GM18868 (cell line): Measurements from ENCODE around the gene ADGRD2.
A peak's percentile ranks its signal among the peaks of the same experiment; 100 is the strongest.

ENCODE experiments used
- ATAC-seq: cut with Tn5 transposase; IDR thresholded peaks from one replicate; pipeline ENCODE4 v1.9.1; 2021; ENCODE audit warnings: mild to moderate bottlenecking, moderate library complexity; ENCODE audit not compliant: unreplicated experiment

The ADGRD2 gene

GRCh38 chr9:124477648-124478285, 27.5 kb downstream of the ADGRD2 start:
- ATAC-seq: no peak

- no peak for ATAC-seq
Observed at GRCh38 chr9:124478354-124478753, 28.1 kb downstream of the ADGRD2 start.

- no peak for ATAC-seq
Observed at GRCh38 chr9:124479371-124479770, 29.1 kb downstream of the ADGRD2 start.

GRCh38 chr9:124479947-124480620, 29.8 kb downstream of the ADGRD2 start:
- ATAC-seq: no peak

GRCh38 chr9:124480621-124480981, 30.4 kb downstream of the ADGRD2 start:
- ATAC-seq: peak; percentile 53

- ATAC-seq: no peak
Observed at GRCh38 chr9:124481115-124481514, 30.9 kb downstream of the ADGRD2 start.

GRCh38 chr9:124482431-124483031, 32.3 kb downstream of the ADGRD2 start:
- no peak for ATAC-seq

GRCh38 chr9:124483481-124483880, 33.2 kb downstream of the ADGRD2 start:
- ATAC-seq: no peak

GRCh38 chr9:124485201-124485600, 35.0 kb downstream of the ADGRD2 start:
- no peak for ATAC-seq

- ATAC-seq: no peak
Observed at GRCh38 chr9:124485936-124486335, 35.7 kb downstream of the ADGRD2 start.

- no peak for ATAC-seq
Observed at GRCh38 chr9:124486778-124487259, 36.6 kb downstream of the ADGRD2 start.

- no peak for ATAC-seq
Observed at GRCh38 chr9:124487260-124488182, 37.3 kb downstream of the ADGRD2 start.

- no peak for ATAC-seq
Observed at GRCh38 chr9:124488641-124489210, 38.5 kb downstream of the ADGRD2 start.

- no peak for ATAC-seq
Observed at GRCh38 chr9:124489222-124489621, 39.0 kb downstream of the ADGRD2 start.

GRCh38 chr9:124490004-124490403, 39.8 kb downstream of the ADGRD2 start:
- ATAC-seq: no peak

- ATAC-seq: no peak
Observed at GRCh38 chr9:124491049-124491975, 41.1 kb downstream of the ADGRD2 start.

GRCh38 chr9:124492818-124493217, 42.6 kb downstream of the ADGRD2 start:
- no peak for ATAC-seq

GRCh38 chr9:124493218-124493617, 43.0 kb downstream of the ADGRD2 start:
- ATAC-seq: no peak

GRCh38 chr9:124493794-124494479, 43.7 kb downstream of the ADGRD2 start:
- peak; percentile 79 for ATAC-seq
